AG20443 (cell line): ENCODE data around the gene STEAP1B.
"Not testable (repeated sequence)": the region's sequence is repeated elsewhere in the genome, so short reads cannot be mapped to it uniquely, and the experiment has no call there.

Experiments used
- DNase-seq: peaks from one replicate; pipeline ENCODE4 v3.0.0; 2012; ENCODE audit warnings: low spot score, mixed read lengths

Gene STEAP1B

DNA sequence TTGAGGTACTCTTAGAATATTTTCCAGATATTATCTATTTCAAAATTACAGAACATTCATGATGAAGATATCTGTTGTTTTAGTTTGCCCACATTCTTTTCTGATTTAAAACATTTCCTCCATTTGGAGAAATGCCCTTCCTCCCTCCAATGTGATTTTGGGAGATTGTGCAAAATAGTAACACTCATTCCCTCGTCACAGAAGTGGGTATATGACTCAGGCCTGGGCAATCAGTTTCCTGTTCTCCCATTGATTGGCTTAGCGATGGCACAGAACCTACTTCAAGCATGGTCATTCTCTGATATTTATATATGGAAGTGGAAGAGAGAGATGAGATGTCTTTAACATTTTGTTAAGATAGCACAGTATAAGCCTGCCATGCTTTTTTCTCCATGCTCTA, 3.1 kb downstream of the STEAP1B start:
- not testable (repeated sequence) for DNase-seq

DNA sequence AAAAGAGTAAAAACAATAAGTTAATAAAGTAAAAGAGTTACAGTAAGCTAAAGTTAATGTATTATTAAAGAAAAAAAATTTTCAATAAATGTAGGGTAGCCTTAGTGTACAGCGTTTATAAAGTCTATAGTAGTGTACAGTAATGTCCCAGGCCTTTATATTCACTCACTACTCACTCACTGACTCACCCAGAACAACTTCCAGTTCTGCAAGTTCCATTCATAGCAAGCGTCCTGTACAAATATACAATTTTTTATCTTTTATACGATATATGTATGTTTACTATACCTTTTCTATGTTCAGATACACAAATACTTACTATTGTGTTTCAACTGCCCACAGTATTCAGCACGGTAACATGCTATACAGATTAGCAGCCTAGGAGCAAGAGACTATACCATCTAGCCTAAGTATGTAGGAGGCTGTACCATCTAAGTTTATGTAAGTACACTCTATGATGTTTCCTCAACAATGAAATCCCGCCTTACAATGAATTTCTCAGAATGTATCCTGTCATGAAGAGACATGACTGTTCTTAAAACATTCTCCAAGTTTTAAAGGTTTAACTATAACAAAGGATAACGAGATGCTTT, 3.6 kb downstream of the STEAP1B start:
- DNase-seq: not testable (repeated sequence)

DNA sequence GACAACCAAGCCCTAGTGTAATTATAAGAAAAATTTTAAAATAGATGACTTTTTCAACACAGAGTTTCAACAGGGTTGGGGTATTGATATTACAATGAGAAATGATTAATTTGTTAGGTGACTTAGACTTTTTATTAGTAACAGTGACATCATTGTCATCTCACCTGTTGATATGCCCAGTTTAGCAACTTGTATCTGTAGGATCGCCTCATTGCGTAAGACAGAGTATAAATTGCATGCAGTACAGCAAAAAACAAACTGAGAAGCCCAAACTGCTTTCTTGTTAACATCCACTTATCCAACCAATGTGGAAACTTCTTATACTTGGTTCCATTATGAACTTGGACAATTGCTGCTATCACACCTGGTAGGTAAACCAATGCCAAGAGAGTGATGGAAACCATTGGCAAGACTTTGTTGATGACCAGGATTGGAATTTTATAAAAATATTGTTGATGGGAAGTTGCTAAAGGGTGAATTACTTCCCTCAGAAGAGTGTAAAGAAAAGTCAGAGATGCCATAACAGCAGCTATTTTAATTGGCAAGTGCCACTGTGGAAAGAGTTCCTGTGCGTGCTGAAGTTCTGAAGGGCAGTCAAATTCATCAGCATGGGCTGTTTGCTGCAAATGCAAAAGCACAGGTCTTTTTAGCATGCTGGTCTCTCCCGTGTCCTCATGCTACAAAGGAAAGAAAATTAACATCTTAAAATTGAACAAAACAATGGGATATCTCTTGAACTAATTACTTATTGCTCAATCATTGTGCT, 6.6 kb downstream of the STEAP1B start:
- not testable (repeated sequence) for DNase-seq

DNA sequence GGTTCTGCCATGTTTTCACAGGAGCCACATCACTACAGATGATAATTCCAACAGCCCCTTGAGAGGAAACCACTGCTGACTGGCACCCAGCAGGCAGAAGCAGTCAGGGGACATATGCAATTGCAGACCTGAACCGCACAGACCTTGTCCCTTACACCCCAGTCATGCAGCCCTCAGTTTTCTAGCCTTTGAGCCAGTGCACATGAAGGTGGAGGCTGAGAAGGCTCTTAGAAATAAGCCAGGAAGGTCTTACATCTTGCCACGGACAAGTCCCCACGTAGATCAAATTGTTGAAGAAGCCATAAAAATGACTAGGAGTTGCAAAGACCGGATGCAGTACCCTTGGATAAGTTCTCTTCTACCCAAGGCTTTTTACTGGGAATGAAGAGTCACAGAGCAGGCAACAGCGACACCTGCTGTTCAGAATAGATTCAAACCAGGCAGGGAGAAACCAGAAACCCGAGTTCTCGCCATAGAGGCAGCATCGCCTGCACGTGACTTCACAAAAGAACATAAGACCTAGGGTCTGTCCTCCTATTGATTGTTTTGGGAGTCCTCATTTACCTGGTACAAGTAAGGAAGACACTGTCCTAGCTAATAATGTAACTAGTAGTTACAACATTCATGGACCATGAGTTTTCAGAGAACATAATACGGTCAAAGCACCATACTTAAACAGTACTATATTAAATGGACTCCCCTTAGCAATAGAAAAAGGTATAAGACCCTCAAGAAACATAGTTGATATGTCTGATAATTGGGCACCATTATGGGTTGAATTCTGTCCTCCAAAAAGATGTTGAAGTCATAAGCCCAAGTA, 11.1 kb downstream of the STEAP1B start:
- DNase-seq: peak; percentile 79

DNA sequence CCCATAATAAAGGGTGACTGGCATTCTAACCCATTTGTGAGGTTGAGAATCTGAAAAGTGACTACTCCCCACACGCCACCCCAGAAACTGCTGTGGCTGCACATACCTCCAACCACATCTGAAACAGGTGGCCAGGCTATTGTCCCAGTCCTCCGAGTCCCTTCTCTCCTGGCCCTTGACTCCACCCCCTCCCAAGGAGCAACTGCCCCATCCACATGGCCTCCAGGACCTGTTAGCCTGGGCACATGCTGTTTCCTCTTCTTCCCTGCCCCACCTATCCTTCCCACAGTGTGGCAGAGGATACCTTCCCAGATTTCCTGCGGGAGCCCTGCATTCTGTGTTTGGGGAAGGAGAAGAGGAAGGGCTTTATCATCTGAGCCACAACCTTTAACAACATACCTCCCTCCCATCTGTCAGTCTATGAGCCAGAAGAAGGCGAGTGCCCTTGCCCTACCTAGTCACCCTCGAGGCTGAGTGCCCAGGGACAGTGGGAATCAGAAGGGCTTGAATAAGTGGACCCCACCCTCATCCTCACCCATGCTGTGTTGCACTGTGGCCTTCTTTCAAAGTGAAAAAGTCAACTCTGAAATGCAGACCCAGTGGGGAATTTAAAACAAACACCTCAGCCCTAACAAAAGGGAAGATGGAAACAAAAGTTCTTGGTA, 11.9 kb downstream of the STEAP1B start:
- no peak for DNase-seq

DNA sequence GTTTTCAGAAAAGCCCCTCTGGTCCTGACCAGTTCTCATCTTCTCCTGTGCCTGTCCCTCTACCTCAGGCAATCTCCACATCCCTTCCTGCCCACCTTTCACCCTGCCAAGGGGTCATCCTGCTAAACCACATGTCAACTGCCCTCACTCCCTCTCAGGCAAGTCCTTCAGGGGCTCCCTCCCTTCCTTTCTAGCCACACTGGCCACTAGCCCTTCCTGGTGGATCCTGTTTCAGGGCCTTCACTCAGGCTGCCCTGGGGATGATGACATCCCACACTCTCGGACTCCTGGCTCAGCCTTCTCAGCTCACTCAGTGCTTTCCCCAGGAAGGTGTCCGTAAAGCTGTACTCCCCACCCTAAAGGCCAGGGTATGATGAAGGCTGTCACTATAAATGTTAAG, 13.4 kb downstream of the STEAP1B start:
- DNase-seq: no peak

DNA sequence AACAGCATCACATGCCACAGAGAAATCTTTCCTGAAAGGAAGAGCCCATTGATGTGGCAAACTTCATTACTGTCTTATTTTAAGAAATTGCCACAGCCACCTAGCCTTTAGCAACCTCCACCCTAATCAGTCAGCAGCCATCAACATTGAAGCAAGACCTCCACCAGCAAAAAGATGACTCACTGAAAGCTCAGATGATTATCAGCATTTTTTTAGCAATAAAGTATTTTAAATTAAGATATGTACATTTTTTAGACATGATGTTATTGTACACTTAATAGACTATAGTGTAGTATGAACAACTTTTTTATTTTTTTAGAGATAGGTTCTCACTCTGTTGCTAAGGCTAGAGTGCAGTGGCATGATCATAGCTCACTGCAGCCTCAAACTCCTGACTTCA, 14.8 kb downstream of the STEAP1B start:
- DNase-seq: no peak

DNA sequence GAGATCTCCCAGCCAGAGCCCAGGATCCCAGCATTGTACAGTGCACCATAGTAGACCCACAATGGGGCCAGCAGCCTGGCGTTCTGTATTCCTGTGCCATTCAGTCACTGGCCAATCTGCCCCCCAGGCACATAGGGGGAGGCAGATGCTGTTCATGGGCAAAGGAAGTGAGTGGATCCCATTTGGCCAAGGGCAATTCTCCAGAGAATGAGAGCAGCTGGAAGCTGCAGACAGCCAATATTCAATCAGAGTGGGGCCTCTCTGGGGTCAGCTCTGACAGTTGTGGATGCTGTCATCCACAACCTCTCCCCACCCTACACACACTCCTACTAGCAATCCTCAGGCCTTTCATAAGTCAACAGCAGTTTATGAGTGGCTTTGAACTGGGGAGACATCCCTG, 17.5 kb downstream of the STEAP1B start:
- no peak for DNase-seq

DNA sequence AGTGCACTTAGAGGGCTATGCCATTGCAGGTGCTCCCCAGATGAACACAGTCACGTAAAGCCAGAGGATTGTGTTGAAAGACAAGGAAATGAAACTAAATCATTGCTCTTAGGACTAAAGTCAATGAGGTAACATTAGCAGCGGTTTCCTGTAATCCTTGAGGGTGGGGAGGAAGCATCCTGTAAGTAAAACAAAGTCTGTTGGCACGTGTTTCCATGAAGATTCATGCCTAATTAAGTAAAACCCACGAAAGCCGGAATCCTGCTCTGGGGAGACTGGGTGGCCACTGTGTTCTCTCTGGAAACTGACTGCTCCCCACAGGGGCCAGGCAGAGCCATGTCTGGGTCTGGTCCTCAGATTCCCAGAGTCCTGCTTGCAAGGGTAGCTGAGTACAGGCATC, 18.3 kb downstream of the STEAP1B start:
- peak; percentile 48 for DNase-seq

DNA sequence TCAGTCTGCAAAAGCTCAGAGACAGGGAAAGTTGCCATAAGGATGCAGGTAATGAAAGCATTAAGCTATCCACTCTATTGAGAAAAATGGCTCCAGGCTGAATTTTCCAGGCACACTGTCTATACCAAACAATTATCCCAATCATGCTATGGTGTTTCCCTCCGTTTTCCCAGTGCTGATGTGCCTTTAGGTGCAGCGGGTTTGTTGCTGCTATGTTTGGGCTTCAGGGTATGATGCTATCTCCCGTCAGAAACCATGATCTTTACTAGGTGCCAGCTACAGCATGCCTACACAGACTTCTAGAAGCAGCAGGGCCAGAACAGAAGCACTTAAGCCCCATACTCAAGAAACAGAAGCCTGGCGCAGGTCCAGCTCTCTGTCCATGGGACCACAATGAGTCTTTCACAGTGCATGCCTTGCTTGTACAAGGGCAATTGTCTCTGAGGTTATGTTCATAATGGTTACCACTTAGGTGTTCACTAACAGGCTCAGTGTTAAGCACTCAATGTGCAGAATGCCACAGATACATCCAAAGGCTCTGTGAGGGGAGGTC, 19.4 kb downstream of the STEAP1B start:
- DNase-seq: no peak

DNA sequence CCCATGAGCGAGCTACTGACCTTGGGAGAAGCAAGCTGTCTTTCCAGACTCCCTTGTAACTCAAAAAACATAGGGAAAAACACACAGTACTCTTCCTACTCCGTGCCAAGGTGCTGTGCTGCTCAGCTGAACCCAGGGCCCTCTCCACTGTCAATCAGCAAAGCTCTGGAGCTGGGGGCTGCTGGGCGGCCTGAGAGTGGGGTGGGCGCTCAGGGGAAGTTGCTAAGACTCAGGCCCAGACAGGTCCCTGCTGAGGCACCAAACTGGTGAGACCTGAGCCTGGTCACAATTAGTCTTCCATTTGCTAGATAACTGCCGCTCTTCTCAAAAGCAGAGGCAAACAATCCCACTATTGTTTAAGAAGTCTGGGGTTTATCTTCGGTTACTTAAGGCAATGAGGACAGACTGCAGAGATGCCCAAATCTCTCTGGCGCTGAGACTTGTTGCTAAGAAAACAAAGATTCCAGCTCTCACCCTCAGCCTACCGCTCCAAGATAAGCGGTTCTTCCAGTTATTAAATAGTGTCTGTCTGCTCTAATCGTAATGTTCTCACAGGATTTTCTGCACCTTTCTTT, 22.0 kb downstream of the STEAP1B start:
- DNase-seq: no peak

DNA sequence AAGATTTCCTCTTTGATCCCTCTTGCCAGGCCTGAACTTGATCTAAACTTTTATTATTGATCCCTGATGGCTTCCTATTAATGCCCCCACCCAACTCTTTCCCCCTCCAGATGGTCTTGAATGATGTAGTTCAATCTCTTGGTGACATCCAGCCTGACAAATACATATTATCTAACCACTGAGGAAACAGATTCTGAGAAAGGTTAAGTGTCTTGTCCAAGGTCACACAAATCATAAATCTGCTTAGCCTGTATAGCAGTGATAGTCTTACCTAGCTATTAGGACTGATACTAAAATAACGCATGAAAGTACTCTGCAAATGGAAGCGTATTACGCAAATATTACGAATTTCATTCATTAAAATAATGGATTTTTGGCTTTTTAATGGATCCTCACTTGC, 22.7 kb downstream of the STEAP1B start:
- DNase-seq: no peak

DNA sequence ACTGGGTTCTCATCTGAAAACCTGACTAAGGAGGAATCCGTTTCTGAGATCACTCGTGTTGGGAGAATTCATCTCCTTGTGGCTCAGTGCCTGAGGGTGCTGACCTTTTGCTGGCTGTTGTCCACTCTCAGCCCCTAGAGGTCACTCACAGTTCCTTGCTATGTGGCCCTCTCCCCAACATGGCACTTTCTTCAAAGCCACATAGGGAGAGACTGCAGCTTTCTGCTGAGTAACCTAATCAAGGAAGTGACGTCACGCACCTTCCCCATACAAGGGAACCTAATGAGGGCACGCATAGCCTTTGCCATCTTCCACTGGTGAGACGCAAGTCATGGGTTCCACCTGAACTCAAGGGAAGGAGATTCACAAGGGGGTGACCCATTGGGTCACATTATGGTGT, 23.2 kb downstream of the STEAP1B start:
- DNase-seq: no peak

DNA sequence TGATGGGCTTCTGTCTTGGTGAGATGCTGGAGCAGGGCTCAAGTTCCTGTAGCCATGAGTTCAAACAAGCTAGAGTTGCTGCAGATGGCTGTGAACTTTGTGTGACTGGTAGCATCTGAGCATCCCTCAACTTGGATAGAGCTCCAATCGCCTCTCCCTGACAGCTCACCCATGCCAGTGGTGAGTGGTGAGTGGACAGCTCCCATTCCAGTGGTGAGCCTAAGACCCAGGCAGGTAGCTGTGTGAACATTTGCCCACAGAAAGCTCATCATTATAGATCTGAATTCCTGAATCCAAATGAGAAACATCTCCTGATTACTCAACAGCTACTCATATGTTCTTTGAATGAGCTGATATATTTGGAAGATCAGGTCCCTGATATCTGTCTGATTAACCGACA, 25.3 kb downstream of the STEAP1B start:
- no peak for DNase-seq

DNA sequence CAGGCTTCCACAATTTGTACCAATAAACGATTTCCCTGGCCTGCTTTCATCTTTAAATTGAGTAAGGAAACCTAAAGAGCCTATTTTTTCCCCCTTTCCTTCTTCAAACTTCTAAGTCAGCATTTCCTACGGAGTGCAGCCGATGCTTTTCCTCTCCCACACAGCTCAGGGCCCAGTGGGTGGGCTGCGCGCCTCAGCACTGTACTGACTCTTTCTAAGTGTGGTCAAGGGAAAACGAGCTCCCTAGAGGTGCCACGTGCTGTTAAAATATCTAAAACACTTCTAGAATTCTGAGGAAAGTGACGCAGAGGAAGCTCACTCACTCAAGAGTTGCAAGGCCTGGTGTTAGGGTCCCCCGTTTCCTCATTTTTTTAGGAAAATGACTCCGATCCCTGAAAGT, 29.0 kb downstream of the STEAP1B start:
- DNase-seq: no peak

DNA sequence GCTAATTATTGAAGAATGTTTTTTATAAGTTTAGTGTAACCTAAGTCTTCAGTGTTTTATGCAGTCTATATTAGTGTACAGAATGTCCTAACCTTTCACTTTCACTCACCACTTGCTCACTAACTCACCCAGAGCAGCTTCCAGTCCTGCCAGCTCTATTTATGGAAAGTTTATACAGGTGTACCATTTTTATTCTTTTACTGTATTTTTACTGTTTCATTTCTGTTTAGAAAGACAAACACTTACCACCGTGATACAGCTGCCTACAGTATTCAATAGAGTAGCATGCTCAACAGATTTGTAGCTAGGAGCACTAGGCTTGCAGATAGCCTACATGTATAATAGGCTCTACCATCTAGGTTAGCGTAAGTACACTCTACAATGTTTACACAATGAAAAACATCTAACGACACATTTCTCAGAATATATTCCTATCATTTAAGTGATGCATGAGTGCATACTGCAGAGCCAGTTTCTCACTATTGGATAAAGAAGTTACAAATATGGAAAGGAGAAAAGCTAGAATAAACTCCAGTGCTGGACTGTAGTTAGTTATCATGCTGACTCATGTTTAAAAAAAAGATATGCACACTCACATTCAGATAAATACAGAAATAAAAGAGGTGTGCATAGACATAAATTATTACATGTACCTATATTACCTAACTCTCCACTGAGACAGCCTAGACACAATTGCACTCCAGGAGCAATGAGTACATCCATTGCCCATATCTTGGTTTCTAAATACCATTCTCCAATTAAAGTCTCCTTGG, 30.4 kb downstream of the STEAP1B start:
- no peak for DNase-seq

DNA sequence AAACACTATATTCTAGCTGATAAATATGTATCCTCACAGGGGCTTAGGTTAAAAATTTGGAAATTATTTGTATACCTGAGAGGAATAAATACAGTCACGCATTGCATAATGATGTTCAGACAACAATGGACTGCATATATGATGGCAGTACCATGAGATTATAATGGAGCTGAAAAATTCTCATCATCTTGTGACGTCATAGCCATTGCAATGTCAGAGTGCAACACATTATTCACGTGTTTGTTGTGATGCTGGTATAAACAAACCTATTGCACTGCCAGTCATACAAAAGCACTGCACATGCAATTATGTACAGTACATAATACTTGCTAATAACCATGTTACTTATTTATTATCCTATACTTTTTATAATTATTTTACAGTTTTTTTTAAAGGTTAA, 31.4 kb downstream of the STEAP1B start:
- DNase-seq: no peak

DNA sequence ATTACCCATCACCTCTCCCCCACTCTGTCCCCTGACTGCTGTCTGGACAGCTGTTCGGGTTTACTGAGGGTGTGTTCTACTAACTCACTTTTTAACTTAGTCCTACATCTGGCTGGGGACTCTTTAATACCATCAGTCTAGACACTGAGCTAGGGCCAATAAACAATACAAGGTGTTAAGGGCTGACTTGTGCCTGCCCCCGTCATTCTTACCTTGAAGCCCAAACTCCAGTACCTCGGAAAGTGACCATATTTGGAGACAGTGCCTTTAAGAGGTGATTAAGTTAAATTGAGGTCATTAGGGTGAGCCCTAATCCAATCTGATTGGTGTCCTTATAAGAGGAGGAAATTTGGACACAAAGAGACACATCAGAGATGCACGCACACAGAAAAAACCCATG, 35.7 kb downstream of the STEAP1B start:
- no peak for DNase-seq

DNA sequence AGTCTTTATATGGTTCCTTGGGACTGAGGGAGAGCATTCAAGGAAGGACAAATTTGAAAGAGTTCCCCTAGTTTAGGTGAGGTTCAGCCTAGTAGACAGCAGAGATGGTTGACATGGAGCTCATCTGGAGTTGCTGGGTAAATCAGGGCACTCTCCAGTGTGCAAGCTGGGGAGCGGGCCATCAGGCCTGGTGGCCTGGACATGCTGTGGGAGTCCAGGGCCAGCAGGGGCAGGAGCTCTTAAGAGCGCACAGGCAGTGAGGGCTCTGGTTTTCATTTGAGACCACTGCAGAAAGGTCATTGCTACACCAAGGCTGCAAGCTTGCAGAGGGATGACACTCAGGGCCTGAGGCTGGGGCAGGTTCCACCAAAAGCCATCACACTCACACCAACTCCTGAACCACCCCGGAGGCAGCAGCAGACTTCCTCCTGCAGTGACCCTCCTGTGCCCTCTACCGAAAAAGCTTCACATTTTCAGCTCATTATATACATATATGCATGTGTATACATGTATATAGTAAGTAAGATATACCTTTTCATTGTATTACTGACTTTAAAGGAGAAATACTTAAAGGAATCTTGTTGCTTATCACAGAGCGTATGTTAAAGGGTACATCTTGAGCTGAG, 39.5 kb downstream of the STEAP1B start:
- no peak for DNase-seq

DNA sequence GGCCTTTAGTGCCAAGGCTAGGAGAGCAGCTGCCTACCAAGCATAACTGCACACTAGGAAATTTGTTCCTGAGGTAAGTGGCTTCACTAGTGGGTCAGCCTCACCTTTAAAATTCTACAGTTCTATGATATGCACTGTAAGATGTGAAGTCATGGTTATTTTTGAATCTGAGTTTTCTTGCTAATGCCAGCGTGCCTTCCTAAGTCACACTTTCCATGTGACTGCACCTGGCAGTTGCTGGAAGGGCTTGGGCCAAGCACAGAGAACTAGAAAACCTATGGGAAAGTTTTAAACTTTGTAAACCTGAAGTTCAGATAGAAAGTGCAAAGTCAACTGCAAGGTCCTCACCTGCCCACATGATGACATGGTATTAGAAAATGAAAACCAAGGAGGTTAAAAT, 42.5 kb downstream of the STEAP1B start:
- no peak for DNase-seq

DNA sequence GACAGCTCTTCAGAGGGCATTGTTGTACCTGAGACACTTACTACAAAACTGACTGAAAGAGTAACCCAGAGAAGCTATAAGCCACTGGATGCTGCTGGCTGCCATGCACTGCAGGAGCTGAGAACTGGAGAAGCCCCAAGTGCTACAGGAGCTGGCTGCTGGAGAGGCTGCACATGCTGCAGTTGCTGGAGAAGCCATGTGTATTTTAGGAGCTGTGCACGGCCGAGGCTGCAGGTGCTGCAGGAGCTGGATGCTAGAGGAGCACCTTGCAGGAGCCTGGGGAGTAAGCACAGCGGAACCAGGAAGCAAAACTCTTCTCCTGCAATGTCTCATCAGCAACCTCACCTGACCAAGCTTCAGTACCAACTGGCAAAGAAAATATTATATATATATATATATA, 45.5 kb downstream of the STEAP1B start:
- DNase-seq: no peak
